GM18499 (cell line): ENCODE results near the gene NINJ2.

Source experiments
- ATAC-seq: cut with Tn5 transposase; IDR thresholded peaks from one replicate; pipeline ENCODE4 v1.9.1; 2021; ENCODE audit warnings: moderate number of reproducible peaks; ENCODE audit not compliant: insufficient read depth, unreplicated experiment

NINJ2 gene

DNA sequence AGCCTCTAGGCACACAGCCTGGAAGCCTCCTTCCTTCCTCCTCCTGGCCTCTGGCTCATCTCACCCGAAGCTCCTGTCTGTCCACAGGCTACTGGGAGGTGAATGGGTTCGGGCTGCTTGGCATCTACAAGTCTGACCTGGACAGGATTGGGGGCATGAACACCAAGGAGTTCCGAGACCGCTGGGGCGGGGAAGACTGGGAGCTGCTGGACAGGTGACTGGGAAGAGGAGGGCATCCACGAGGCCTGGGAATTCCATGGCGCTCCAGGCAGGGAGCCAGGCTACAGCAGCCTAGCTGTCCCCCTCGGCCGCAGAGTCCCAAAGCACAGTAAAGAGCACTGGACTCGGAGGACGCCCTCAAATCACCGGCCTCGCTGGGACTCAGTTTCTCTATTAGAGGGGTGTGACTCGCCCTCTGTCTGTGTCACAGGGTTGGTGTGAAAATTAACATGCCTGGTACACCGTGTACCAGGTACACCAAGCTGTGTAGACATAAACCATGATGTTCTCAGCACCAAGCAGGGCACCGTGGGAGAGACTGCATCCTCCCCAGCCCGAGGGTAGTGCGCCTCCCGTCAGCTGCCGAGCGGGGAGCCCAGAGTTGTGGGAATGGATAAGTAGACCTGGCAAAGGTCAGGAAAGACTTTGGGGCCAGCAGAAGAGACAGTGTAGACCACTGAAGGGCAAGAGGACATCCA, 103.9 kb downstream of the NINJ2 start:
- ATAC-seq = no peak

DNA sequence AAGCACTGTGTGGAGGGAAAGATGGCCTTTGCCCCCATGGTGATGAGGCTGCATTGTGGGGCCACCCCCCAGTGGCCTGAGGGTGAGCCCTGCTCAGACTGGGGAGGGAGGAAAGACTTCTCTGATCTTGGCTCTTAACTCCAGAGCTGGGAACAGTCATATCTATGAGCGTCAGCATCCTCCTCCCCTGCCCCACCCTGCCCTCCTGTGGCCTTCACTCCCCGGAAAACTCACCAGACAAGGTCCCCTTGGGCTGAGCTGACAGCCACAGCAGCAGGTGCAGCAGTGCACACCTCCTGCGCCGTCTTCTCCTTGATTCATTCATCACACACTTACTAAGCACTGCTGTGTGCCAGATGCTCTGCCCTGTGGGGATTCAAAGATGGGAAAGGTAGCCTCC, 104.7 kb downstream of the NINJ2 start:
- no peak for ATAC-seq

DNA sequence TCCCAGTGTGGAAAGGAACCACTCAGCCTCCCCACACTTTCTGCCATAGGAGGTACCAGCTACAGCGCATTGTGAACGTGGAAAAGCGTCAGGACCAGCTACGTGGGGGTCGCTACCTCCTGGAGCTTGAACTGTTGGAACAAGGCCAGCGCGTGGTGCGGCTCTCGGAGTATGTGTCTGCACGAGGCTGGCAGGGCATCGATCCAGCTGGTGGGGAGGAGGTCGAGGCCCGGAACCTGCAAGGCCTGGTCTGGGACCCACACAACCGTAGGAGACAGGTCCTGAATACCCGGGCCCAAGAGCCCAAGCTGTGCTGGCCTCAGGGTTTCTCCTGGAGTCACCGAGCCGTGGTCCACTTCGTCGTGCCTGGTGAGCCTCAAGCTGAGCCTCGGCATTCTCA, 106.7 kb downstream of the NINJ2 start:
- ATAC-seq = no peak

DNA sequence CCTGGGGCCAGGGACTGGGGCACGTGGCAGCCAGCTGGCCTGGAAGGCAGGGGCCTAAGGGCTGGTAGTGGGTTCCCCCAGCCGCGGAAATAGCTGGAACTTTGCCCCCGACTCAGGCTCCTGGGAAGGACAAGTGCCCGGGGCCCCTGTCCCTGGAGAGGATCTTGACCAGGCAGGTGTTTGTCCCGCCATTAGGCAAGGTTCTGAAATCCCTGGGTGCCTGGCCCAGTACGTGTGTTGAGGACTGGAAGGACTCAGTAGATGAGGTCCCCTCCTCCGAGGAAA, 109.3 kb downstream of the NINJ2 start:
- no peak for ATAC-seq

DNA sequence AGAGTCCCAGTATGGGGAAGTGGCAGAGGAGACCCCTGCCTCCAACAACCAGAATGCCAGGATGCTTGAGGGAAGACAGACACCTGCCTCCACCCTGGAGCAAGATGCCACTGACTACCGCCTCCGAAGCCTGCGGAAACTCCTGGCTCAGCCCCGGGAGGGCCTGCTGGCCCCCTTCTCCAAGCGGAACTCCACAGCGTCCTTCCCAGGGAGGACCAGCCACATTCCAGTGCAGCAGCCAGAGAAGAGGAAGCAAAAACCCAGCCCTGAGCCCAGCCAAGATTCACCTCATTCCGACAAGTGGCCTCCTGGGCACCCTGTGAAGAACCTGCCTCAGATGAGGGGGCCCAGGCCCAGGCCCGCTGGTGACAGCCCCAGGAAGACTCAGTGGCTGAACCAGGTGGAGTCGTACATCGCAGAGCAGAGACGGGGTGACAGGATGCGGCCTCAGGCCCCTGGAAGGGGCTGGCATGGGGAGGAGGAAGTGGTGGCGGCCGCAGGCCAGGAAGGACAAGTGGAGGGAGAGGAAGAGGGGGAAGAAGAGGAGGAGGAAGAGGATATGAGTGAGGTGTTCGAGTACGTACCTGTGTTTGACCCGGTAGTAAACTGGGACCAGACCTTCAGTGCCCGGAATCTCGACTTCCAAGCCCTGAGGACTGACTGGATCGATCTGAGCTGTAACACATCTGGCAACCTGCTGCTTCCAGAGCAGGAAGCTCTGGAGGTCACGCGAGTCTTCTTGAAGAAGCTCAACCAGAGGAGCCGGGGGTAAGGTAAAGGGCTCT, 109.8 kb downstream of the NINJ2 start:
- no peak for ATAC-seq

DNA sequence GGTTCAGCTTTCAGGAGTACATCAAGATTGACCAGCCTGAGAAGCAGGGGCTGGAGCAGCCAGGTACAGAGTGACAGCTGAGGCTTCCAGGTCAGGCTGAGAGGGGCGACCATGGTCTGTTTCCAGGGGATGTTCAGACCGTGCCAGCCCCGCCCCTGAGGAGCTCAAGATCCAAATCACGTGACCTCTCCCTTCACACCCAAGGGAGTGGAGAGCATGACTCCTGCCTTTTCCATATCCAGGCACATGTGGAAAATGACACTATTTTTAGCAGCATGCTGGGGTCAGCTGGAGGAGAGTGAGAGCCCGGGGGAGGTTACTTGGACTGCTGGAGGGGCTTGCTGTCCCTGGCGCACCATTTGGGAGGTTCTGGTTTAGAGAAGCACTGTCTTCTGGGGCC, 110.8 kb downstream of the NINJ2 start:
- no peak for ATAC-seq

DNA sequence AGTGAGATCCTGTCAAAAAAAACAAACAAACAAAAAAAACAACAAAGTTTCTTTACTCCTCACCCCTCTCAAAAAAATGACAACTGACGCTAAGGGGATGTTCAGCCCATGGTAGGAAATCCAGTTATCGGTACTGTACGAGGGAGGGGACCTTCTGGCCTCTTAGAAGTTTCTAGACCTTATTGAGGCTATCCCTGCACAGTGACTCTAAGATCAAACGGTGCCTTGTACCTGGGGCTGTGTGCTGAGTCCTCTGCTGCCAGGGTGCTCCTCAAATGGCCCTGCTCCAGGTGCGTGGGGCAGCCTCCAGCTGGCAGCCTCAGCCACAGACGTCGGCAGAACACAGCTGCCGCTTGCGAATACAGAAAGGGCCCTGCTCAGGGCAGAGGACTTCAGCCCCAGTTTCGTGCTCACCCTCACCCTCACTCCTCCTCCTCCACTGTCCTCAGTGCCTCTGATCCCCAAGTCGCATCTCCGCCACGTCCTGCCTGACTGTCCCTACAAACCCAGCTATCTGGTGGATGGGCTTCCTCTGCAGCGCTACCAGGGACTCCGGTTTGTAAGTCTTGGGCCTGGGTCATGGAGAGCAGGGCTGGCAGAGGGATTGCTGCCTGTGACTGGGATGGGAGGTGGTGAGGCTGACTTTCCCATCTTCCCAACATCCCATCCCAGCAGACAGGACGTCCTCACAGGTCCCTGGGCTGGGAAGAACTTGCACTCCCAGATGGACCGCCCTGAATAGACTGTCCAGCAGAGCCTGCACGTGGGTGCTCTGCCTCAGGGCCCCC, 112.6 kb downstream of the NINJ2 start:
- ATAC-seq = no peak

DNA sequence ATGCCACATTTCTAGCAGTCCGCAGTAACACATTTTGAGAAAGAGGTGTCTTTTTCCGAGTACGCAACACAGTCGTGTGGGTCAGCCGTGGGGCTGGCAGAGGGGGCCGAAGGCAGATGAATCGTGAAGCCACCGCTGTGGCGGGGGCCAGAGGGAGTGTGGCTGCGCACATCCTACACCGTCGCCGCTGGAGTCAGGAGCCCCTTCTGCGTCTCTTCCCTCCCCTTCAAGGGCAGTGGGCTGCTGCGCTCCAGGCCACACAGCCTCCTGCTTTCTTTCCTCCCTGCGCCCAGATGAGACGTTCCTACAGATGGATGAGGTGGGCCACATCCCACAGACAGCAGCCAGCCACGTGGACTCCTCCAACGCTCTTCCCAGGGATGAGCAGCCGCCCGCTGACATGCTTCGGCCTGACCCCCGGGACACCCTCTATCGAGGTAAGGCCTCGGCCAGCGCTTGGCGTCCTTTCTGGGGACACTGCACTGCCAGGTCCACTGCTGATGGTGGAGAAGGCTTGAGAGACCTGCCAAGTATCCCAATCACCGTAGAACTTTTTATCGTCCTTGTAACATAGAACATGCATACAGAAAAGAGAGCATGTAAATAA, 113.7 kb downstream of the NINJ2 start:
- ATAC-seq = no peak

DNA sequence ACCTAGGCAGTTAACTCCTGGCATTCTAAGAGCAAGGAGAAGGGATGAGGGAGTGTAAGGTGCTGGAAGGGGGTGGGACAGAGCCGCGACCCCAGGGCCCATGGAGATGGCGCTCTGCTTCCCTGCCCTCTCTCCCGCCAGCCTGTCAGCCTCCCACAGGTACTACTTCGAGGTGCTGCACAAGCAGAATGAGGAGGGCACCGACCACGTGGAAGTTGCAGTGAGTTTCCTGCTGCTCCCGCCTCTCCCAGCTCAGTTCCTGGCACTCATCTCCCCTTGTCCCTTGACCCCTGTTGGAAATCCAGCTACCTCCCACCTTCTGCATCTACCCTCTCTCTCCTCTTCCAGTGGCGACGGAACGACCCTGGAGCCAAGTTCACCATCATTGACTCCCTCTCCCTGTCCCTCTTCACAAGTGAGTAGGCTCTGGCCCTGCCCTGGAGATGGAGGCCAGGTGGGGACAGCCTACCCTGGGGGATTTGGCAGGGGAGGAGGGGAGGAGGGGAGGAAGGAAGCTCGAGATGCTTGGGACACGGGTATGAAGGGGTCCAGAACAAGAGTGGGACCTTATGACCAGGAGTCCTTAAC, 115.3 kb downstream of the NINJ2 start:
- no peak for ATAC-seq

DNA sequence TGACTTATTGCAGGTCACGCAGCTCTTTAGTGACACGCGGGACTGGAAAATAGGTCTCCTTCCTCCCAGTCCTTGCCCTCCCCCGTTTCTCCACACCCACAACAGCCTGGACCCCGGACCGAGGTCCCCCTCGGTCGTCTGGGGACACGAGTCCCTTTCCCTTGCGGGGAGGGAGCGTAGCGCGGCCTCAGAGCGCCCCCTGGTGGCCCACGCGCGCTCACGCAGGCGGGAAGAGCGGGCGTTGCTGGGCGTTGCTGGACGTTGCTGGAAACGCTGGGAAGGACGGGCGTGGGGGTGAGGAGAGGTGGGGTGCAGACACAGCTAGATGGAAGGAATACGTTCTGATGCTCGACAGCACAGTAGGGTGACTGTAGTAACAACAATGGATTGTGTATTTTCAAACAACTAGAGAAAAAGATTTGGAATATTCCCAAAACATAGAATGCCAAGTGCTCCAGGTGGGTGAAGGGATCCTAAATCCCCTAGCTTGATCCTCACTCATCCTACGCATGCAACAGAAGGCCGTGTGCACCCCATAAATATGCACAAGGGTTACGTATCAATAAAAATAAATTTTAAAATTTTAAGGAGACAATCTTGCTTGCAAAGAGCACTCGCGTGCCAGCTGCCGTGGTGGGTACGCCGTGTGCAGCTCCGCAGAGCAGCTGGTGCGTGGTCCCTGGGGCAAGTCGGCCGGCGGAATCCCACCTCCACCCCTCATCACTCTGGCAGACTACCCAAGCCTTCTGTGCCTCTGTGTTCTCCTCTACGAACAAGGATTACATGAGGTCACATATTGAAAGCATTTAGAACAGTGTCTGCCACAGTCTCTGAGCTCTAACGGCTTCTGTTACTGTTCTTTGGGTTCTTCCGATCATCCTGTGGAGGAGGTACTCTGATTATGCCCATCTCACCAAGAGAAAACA, 116.1 kb downstream of the NINJ2 start:
- ATAC-seq = no peak

DNA sequence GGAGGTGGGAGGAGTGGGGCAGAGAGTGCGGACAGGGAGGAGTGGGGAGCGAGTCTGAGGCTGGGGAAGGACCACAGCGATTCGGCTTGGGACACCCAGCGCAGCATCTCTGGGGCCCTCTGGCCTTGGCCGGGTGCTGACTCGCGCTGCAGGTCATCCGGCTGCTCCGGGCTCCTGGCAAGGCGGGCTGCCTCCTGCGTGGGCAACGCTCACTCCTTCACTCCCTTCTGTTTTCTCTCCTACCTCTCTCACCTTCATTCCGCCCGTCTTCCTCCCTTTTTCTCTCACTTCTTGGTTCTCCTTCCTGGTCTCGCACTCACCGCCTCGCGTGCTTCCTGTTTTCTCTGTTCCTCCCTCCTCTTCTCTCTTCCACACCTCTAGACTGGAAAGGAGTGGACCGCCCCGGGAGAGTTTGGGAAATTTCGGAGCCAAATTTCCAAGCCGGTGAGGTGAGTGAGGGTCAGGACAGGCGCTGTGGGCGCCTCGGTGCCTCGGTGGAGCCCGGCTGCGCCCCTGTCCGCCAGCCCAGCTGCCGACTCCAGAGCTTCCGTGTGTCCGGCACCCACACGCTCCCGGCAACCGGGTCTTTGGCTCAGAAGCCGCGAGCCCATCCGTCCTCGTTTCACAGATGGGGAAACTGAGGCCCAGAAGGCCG, 116.9 kb downstream of the NINJ2 start:
- ATAC-seq = no peak

DNA sequence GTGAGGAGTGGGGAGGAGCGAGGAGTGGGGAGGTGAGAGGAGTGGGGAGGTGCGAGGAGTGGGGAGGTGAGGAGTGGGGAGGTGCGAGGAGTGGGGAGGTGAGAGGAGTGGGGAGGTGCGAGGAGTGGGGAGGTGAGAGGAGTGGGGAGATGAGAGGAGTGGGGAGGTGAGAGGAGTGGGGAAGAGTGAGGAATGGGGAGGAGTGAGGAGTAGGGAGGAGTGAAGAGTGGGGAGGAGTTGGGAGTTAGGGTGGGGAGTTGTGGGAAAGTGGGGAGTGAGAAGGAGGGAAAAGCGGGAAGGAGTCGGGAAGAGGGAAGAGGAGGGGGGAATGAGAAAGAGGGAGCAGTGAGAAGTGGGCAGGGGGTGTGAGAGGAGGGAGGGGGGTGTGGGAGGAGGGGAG, 117.4 kb downstream of the NINJ2 start:
- no peak for ATAC-seq

DNA sequence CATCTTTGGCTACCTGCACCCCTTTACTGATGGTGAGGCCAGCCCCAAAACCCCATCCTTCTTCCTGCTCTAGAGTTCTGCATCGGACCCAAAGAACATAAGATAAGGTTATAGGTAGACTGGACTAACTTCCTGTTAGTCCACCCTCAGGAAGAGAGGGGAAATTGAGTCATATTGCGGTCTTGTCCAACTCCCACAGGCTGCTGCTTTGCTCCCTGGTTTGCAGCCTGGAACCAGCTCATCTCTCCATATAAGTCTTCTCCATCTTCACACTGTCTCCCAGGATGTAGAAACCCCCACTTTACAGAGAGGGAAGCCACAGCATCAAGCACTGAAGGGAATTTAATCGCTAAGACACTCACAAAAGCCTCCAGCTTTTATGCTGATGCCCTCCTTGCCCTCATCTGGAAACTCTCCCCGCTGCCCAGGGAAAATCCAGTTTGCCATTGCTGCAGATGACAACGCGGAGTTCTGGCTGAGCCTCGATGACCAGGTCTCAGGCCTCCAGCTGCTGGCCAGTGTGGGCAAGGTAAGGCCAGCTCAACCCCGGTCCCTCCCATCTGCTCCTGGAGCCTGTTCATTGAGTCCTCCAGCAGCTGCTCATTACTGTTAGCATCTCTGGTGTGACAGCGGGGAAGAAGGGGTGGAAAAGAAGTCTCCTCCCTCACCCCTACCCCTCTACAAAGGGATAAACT, 118.2 kb downstream of the NINJ2 start:
- no peak for ATAC-seq

DNA sequence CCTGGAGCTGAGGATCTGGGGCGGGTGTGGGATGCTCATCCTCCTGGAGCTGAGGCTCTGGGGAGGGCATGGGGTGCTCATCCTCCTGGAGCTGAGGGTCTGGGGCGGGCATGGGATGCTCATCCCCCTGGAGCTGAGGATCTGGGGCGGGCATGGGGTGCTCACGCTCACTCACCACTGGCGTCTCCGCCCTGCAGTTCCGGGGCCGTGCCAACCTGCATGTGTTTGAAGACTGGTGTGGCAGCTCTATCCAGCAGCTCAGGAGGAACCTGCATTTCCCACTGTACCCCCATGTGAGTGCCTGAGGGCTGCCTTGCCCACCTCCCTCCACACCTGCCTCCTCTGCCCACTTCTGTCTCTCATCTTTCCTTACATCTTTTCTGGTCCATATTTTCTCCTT, 119.1 kb downstream of the NINJ2 start:
- no peak for ATAC-seq

DNA sequence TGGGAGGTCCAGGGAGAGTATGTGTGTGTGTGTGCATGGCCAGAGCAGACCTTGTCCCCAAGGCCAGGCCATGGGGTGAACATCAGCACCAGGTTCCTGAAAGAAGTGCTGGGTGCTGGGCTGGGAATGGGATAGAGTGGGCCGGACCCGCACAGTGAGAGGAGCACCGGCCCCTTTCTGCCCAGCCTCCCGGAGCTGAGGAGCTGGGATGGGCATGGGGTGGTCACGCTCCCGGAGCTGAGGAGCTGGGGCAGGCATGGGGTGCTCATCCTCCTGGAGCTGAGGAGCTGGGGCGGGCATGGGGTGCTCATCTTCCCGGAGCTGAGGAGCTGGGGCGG, 120.2 kb downstream of the NINJ2 start:
- ATAC-seq = no peak

DNA sequence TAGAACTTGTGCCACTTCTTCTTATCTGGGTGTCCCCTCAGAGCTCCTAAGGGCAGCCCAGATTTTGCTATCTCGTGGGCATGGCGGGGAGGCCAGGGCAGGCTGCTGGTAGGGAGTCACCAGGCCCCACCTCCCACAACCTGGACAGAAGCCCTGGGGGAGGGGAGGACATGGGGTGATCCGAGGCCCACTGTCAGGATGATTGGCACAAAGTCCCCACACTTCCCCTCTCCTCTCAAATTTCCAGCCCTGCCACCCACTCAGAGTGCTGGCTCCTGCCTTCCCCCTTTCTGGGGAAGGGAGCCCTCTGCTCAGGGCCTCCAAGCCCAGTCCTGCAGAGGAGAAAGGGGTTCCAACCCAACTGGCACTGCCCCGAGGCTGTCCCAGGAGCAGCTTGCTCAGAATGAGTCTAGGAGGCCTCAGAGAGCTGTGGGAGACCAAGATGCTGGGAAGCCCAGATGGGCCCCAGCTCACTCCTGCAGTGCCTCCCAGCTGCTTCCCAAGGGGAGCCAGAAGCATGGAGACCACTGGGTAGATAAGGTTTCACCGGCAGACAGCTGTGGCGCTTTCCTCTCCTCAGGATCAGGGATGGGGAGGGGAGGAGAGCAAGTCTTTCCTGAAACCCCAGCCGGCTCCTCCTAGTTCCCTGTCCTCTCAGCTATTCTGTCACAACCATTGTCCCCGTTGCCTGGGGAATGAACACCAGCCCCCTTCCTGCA, 120.7 kb downstream of the NINJ2 start:
- no peak for ATAC-seq

DNA sequence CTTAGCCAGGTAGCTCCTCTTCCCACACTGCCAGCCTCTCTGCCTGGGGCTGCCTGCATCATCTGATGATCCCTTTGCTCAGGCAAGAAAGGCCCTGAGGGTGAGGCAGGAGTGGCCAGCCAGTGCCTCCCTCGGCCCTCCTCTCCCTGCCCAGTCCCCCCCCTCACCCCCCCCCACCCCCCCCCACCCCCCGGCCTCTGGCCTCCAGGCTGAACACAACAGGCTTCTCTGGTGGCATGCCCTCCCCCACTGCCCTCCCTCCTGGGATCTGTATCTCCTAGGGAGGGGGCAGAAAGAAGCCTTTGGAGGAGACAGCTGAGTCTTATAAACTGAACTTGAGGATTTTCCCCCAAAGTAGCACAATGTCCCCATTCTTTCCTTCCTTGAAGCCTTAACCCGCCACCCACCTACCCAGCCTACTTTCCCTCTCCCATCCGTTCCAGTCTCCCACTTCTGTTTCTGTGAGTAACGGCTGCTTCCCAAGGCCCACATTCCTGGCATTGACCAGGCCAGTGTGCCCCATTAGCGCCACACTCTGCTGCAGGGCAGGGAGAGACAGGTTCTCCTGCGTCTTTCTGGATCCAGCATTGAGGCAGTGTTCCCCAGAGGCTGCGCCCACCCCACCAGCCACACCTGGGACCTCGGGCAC, 121.4 kb downstream of the NINJ2 start:
- ATAC-seq = no peak
